Gastrocnemius medialis (tissue), 4 donors: ENCODE results near the gene NTM.

Source experiments
- POLR2A ChIP-seq, 2 donors: fragments of 450-650 bp; IDR thresholded peaks; one replicate each; pipeline ENCODE4 v1.6.1; 2017; ENCODE audit warnings: antibody characterized with exemption in 2 of 2, mild to moderate bottlenecking in 2 of 2, moderate library complexity in 2 of 2
- TF ChIP-seq, protein P1 (sequence below), 5 experiments: fragments of 450-650 bp in 3 of 5; fragments of 200-600 bp in 2 of 5; sonication (generic) in 2 of 5; IDR thresholded peaks in 4 of 5; conservative IDR thresholded peaks in 1 of 5; 1 replicate in 4 of 5; 2 replicates in 1 of 5; pipeline ENCODE4 v1.5.1; 2016 to 2019; ENCODE audit warnings: antibody characterized with exemption in 5 of 5, mild to moderate bottlenecking in 3 of 5, moderate library complexity in 3 of 5

DNA sequence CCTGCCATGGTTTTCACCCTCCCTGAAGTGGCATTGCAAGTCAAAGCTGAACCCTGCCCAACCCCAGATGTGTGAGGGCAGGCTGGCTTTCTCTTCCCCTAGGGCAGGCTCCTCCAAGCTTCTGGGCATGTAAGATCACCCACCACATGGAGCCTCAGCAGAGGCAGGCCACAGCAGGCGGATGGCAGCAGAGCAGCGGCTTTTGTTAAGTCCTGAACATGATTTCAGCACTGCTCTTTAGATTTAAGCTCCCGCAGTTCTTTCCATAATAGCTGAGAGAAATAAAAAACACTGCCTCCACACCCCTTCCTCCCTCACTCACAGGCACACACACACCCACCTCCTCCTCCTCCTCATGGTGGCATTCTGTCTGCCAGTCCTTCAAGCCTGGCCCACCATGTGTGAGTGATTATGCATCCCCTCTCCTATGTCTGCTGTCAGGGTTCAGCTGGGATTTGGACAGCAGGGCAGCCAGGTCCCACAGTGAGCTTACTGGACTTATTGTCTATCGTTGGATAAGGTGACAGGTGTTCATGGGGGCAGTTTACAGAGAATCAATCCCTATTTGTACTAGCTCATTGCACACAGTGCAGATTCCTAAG is 5.0 kb upstream of the NTM start:
- TF ChIP-seq, protein P1, sequence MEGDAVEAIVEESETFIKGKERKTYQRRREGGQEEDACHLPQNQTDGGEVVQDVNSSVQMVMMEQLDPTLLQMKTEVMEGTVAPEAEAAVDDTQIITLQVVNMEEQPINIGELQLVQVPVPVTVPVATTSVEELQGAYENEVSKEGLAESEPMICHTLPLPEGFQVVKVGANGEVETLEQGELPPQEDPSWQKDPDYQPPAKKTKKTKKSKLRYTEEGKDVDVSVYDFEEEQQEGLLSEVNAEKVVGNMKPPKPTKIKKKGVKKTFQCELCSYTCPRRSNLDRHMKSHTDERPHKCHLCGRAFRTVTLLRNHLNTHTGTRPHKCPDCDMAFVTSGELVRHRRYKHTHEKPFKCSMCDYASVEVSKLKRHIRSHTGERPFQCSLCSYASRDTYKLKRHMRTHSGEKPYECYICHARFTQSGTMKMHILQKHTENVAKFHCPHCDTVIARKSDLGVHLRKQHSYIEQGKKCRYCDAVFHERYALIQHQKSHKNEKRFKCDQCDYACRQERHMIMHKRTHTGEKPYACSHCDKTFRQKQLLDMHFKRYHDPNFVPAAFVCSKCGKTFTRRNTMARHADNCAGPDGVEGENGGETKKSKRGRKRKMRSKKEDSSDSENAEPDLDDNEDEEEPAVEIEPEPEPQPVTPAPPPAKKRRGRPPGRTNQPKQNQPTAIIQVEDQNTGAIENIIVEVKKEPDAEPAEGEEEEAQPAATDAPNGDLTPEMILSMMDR (IDR thresholded peaks at IDR 0.05 in 4 of 5, conservative IDR thresholded peaks at IDR 0.05 in 1 of 5) = no peak
- no peak for TF ChIP-seq POLR2A (IDR thresholded peaks at IDR 0.05)
